ENCODE data around the gene ACOX3.
"Not testable (repeated sequence)": the region's sequence is repeated elsewhere in the genome, so short reads cannot be mapped to it uniquely, and the experiment has no call there.

ACOX3 gene

GRCh38 chr4:8352368-8353157 is 88.0 kb downstream of the ACOX3 start:
- no peak overlapping the region for H3K27ac Mint-ChIP-seq
- no peaks in the 10 kb centered on the region for H3K4me1 Mint-ChIP-seq
- H3K9me3 Mint-ChIP-seq = no peaks in the 10 kb centered on the region
- peak; percentile 7 for DNase-seq
- CTCF ChIA-PET = no interaction called here
- no peak overlapping the region for H3K4me3 Mint-ChIP-seq
- no peaks in the 10 kb centered on the region for H3K36me3 Mint-ChIP-seq
- peaks cover 19% of the 10 kb centered on the region for H3K27me3 Mint-ChIP-seq

- no peak overlapping the region for H3K27ac Mint-ChIP-seq
- DNase-seq = peak; percentile 11
- peaks cover 19% of the 10 kb centered on the region for H3K27me3 Mint-ChIP-seq
- no peaks in the 10 kb centered on the region for H3K36me3 Mint-ChIP-seq
- H3K4me1 Mint-ChIP-seq = no peaks in the 10 kb centered on the region
- H3K4me3 Mint-ChIP-seq = no peak overlapping the region
- H3K9me3 Mint-ChIP-seq = no peaks in the 10 kb centered on the region
- CTCF ChIA-PET = no interaction called here
These were observed 88.6 kb downstream of the ACOX3 start for GRCh38 chr4:8351931-8352367.

DNA sequence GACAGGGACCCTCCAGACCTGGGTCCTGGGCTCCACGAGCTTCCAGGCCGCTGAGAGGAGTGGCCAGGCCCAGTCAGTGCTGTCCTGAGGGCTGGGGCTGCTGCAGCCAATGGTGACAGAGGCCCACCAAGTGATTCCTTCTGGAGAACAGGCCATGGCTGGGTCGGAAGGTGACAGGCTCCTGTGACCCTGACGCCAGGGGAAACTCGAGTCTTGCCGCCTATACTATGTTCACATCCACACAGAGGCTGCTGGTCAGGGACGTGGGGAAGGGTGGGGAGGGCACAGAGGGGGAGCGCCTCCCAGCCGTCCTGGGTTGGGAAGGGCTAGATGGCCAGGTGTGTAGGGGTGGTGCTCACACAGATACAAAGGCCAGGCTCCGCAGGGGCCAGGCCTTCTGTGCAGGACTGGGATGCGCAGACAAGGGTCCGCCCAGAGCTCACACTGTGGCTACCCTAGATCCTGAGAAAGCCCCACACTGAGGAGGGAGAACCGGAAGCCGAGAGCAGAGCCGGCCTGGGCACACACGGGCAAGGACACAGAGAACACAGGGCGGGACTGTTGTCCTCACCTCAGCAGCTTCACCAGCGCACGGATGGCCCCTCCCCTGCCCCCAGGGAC is 89.6 kb downstream of the ACOX3 start:
- no peak overlapping the region for H3K27ac Mint-ChIP-seq
- H3K9me3 Mint-ChIP-seq = no peaks in the 10 kb centered on the region
- CTCF ChIA-PET = no interaction called here
- H3K27me3 Mint-ChIP-seq = peaks cover 19% of the 10 kb centered on the region
- no peak overlapping the region for H3K4me3 Mint-ChIP-seq
- peak; percentile 11 for DNase-seq
- H3K4me1 Mint-ChIP-seq = no peaks in the 10 kb centered on the region
- no peaks in the 10 kb centered on the region for H3K36me3 Mint-ChIP-seq

GRCh38 chr4:8350352-8350751 is 90.2 kb downstream of the ACOX3 start:
- Mint-ChIP-seq H3K9me3 (no peaks in the 10 kb centered on the region), H3K27me3 (peaks cover 19% of the 10 kb centered on the region), H3K36me3 (no peaks in the 10 kb centered on the region), H3K27ac (no peak overlapping the region), H3K4me3 (no peak overlapping the region), H3K4me1 (no peaks in the 10 kb centered on the region)
- CTCF ChIA-PET = no interaction called here
- no peak for DNase-seq

DNA sequence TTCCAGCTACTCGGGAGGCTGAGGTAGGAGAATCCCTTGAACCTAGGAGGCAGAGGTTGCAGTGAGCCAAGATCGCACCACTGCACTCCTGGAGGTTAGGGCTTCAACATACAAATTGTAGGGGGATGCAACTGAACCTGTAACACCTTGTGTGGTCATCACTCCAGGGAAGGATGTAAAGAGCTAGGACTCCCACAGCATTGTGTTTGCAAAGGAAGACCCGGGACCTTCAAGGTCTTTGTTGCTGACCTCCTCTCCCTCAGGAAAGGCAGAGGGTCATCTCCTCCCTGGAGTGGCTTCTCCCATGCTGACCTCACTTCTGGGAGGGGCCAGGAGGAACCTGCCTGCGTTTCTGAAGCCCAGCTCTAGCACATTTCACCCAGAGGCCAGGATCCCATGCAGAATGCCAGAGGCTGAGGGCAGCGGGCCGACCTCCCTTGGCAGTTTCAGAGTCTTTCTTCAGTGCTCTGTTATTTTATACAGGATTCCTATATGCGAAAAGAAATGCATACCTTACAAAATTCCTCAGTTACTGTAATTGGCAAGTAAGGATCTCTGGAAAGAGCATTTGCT is 90.8 kb downstream of the ACOX3 start:
- CTCF ChIA-PET = no interaction called here
- Mint-ChIP-seq H3K4me3 (no peak overlapping the region), H3K27me3 (peaks cover 19% of the 10 kb centered on the region), H3K27ac (no peak overlapping the region), H3K4me1 (no peaks in the 10 kb centered on the region), H3K36me3 (no peaks in the 10 kb centered on the region), H3K9me3 (no peaks in the 10 kb centered on the region)
- no peak for DNase-seq

- DNase-seq, H3K36me3 Mint-ChIP-seq, CTCF ChIA-PET, H3K9me3 Mint-ChIP-seq, H3K4me1 Mint-ChIP-seq, H3K4me3 Mint-ChIP-seq, H3K27ac Mint-ChIP-seq: not testable (repeated sequence)
- H3K27me3 Mint-ChIP-seq = peaks cover 14% of the 10 kb centered on the region
These were observed 91.3 kb downstream of the ACOX3 start for GRCh38 chr4:8349236-8349635.

DNA sequence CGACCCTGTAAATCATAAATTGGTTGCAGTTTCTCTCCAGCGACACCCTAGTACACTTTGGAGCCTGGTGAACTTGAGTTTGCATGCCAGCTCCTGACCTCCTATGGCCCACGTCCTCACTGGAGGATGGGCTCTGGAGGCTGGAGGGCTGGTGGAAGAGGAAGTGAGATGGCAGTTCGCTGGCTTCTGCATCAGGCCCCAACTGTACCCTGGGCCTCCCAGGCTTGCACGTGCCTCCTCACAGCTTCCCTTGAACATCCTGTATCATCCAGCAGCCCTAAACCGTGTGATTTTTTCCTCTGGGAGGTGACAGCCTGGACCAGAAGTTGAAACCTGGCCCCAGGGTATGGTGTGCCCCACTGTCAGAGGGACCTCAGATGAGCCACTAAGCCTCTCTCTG is 92.5 kb downstream of the ACOX3 start:
- CTCF ChIA-PET = no interaction called here
- DNase-seq = no peak
- Mint-ChIP-seq H3K9me3 (no peaks in the 10 kb centered on the region), H3K36me3 (no peaks in the 10 kb centered on the region), H3K27ac (no peak overlapping the region), H3K27me3 (peaks cover 3% of the 10 kb centered on the region), H3K4me3 (no peak overlapping the region), H3K4me1 (no peaks in the 10 kb centered on the region)

DNA sequence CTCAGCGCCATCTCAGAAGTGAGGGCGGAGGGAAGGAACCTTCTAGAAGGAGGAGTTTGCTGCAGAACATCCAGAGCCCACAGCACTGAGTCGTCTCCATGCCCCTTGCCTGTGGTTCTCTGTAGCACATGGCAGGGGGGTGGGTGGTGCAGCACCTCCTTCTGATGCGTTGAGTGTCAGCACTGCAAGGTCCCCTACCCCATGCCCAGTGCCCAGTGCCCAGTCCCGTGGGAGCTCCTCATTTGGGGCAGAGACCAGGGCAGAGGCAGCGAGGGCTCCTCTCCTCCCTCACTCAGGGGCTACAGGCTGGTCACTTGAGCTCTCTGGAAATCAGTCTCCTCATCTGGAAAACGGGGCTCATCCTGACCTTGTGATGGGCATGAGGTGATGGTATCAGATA is 92.9 kb downstream of the ACOX3 start:
- Mint-ChIP-seq H3K27me3 (peaks cover 3% of the 10 kb centered on the region), H3K4me1 (no peaks in the 10 kb centered on the region), H3K27ac (no peak overlapping the region), H3K36me3 (no peaks in the 10 kb centered on the region), H3K9me3 (no peaks in the 10 kb centered on the region), H3K4me3 (no peak overlapping the region)
- DNase-seq = no peak
- CTCF ChIA-PET = no interaction called here

GRCh38 chr4:8346838-8347605 is 93.5 kb downstream of the ACOX3 start:
- H3K27ac Mint-ChIP-seq = no peak overlapping the region
- CTCF ChIA-PET = no interaction called here
- H3K27me3 Mint-ChIP-seq = peaks cover 3% of the 10 kb centered on the region
- no peak for DNase-seq
- no peaks in the 10 kb centered on the region for H3K36me3 Mint-ChIP-seq
- no peak overlapping the region for H3K4me3 Mint-ChIP-seq
- H3K9me3 Mint-ChIP-seq = no peaks in the 10 kb centered on the region
- H3K4me1 Mint-ChIP-seq = no peaks in the 10 kb centered on the region

DNA sequence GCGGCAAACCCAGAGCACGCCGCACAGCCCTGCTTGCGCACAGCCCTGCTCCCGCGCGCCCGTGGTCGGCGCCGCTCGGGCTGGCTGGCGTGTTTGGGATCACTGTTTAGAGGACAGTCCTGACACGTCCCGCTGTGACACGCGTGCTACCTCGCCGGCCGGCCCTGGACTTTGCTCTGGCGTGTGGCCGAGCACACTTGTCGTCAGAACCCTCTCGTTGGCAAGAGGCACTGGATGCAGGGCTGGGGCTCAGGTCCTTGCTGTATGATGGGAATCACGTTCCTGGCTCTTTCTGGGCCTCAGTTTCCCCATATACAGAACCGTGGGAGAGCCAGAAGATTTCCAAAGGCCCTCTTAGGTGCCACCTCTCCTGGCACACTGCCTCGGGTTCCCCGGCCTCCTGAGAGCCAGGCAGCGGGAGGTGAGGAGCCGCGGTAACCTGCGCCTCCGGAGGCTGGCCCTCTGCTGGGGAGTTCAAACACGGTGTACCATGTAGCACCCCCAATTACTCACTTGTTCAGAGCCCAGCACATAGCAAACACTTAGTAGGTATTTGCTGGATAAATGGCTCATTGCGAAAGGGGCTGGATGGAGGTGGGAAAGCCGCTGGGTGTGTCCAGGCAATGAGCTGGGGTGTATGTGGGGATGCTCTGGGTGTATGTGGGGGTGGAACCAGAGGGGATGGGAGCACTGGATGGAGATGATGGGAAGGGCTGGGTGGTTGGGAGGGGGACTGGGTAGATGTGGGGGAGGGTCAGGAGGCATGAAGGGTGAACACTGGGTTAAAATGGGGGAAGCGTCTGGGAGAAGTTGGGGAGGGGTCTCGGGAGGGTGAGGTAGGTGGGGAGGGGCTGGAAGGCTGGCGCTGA is 94.3 kb downstream of the ACOX3 start:
- Mint-ChIP-seq H3K36me3 (no peaks in the 10 kb centered on the region), H3K9me3 (no peaks in the 10 kb centered on the region), H3K4me3 (no peak overlapping the region), H3K27ac (no peak overlapping the region), H3K4me1 (no peaks in the 10 kb centered on the region), H3K27me3 (peaks cover 6% of the 10 kb centered on the region)
- DNase-seq = no peak
- CTCF ChIA-PET = no interaction called here

DNA sequence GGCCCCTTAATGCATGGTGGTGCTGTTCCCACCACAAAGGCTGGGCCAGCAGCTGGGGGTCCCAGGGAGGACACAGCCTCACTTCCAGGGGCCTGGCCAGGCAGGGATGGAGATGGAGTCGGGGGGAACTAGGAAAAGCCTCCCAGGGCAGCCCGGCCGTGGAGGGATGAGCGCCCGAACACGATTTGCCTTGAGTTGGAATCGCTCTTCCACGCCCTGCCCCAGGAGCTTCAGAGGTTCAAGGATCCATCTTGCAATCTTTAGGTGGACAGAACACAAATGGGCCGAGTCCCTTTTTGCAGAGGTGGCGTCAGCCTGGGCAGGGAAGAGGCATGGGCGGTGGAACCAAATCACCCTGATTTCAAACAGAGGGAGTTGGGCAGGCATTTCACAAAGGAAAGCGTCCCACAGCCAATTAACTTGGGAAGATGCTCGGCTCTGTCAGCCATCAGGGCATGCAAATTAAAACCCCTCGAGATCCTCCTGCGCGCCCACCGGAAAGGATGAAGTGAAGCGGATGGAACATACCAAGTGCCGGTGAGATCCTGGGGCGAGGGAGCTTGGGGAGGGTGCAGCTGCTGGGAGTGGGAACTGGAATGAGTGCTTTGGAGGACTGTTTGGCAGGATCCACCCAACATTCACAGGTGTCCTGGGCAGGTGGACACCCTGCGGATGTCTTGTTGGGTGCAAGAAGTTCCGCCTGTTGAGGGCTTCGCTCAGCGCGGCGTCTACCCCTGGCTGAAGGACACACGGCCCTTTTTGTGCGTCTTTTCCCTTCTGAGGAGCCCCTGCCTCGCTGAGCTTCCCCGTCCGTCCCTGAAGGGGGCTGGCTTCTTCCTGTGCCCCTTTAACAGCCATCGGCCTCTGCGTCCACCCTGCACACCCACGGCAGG is 95.2 kb downstream of the ACOX3 start:
- peaks cover 6% of the 10 kb centered on the region for H3K27me3 Mint-ChIP-seq
- no peak overlapping the region for H3K27ac Mint-ChIP-seq
- no peaks in the 10 kb centered on the region for H3K9me3 Mint-ChIP-seq
- no peak for DNase-seq
- H3K4me3 Mint-ChIP-seq = no peak overlapping the region
- no peaks in the 10 kb centered on the region for H3K4me1 Mint-ChIP-seq
- H3K36me3 Mint-ChIP-seq = no peaks in the 10 kb centered on the region
- CTCF ChIA-PET = no interaction called here

DNA sequence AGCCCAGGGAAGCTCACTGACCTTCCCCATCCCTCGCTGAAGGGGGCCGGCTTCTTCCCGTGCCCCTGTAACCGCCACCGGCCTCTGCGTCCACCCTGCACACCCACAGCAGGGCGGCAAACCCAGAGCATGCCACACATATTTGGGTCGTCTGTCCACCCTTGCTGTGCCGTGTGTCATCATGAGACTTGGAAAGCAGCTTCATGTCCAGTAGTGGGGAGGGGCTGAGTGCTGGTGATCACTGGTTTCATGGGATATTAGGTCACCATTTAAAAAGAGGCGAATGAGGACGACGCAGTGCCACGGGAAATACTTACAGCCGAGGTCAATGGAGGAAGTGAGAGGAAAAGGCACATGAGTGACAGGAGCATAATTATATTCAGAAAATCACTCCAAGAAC is 96.1 kb downstream of the ACOX3 start:
- Mint-ChIP-seq H3K9me3 (no peaks in the 10 kb centered on the region), H3K27ac (no peak overlapping the region), H3K4me1 (no peaks in the 10 kb centered on the region), H3K4me3 (no peak overlapping the region), H3K36me3 (no peaks in the 10 kb centered on the region), H3K27me3 (peaks cover 4% of the 10 kb centered on the region)
- CTCF ChIA-PET = no interaction called here
- DNase-seq = no peak

GRCh38 chr4:8343967-8344331 is 96.6 kb downstream of the ACOX3 start:
- H3K27me3 Mint-ChIP-seq = peaks cover 4% of the 10 kb centered on the region
- no peak overlapping the region for H3K27ac Mint-ChIP-seq
- no peaks in the 10 kb centered on the region for H3K36me3 Mint-ChIP-seq
- H3K4me3 Mint-ChIP-seq = no peak overlapping the region
- no peaks in the 10 kb centered on the region for H3K4me1 Mint-ChIP-seq
- no peaks in the 10 kb centered on the region for H3K9me3 Mint-ChIP-seq
- DNase-seq = no peak
- CTCF ChIA-PET = no interaction called here

Data from activated naive CD4-positive, alpha-beta T cell treated with anti-CD3 and anti-CD28 coated beads, Interleukin-2, amount 10 ng/mL, durations not matched to agents 7 days and 5 days (primary cell).